ENCODE measurements around the gene MAST2.
"Not testable (repeated sequence)": the region's sequence is repeated elsewhere in the genome, so short reads cannot be mapped to it uniquely, and the experiment has no call there.

MAST2 gene

DNA sequence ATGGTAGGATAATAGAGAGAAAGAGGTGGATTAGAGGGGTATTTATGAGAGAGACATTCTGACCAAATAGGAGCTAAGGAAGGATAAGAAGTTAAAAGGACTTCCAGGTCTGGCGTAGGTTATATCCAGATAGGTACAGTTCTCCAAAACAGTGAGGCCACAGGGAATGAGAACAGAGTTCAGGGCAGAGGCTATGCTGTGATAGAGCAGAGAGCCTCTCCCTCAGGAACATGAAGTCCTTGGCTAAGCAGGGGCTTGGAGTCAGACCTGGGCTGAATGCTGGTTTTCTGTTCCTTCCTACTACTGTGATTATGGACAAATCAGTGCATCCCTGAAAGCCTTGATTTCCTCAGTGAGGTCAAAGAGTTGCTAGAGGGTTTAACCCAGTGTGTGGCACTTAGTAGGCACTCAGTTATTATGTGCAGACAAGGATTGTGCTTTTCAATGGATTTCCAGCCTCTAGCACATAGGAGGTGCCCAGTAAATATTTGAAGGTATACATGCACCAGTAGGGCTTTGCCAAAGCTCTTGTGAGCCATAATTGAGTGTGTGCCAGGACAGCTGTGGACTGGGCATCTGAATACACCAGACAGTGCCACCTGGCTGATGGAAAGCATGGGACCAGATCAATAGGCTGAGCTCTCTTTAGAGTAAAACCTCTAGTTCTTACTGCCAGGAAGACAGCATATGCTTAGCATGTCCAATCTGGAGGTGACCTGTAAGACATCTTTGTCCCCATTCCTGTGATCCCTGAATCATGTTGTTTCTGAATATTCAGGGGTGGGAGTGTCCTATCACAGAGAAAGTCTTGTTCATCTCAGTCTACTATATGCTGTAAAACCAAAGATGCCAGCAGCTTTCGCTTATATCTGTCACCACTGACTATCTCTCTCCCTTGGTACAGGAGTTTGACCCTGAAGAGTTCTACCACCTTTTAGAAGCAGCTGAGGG lies 217.9 kb downstream of the MAST2 start:
- DNase-seq (ENCODE audit: low spot score) = no peak

DNA sequence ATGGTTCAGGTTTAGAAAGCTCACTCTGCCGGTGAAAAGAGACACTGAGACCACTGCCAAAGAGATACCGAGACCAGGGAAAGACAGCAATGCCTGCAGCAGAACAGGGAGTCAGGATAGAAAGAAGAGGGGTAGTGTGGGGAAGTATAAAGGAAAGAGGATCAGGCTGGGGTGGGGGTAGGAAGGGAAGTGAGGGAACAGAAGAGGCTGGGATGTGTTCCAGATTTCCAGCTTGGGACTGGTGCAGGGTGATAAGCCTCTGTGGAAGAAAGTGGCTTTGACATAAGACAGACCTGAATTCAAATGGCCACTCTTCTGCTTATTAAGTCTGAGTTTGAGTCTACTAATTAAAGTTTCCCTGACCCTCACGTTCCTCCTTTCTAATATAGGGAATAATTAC lies 223.1 kb downstream of the MAST2 start:
- no peak for DNase-seq (ENCODE audit: low spot score)

DNA sequence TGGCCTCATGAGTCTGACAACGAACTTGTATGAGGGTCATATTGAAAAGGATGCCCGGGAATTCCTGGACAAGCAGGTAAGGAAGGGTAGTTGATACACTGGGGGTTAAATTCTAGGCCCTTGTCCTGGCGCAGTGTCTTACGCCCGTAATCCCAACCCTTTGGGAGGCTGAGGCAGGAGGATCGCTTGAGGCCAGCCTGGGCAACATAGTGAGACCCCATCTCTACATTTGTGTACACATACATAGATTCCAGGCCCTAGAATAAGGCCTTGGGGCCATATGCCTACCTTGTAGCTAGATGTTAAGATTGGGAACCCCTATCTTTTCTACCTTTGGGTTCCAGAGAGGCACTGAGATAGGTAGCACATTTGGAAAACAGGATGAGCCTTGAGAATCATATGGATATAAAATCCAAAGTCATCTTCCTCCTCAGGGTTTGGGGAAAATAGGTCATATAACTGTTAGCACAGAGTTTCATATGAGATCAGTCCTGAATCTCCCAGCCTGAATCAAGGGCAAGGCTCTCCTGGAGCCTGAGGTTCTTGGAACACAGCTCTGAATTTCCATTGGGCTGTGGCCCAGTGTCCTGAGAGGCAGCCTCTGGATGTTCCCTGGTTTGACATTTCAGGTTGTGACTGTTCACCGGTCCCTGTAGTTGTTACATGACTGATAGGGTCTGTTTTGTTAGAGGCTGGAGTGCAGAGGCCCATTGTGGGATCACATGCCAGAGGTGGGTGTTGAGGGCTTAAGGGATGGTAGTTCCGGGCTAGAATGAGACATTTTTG lies 224.6 kb downstream of the MAST2 start:
- DNase-seq (ENCODE audit: low spot score) = no peak

DNA sequence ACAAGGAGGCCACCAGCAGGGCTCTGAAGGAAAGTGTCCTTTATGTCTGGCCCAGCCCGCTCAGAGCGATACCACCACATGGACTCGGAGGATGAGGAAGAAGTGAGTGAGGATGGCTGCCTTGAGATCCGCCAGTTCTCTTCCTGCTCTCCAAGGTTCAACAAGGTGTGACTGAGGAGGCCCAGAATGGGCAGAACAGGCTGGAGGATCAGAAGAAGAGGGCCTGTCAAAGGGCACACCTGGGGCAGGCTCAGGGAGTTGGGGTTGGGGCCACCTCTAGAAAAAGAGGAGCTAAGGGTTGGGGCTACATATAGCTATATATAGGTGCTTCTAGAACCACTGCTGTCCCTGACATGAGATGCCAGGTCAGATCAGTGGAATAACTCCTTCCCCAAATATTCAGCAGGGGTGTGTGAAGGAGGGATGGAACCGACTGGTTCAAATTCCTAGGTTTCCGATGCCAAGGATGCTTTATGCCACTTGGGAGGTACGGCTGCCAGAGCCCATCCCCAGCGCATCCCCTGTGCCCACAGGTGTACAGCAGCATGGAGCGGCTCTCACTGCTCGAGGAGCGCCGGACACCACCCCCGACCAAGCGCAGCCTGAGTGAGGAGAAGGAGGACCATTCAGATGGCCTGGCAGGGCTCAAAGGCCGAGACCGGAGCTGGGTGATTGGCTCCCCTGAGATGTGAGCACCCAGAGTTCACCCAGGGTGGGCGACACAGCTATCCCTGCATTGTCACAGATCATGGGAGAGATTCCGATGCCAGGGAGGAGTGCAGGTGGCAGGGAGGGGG lies 226.9 kb downstream of the MAST2 start:
- no peak for DNase-seq (ENCODE audit: low spot score)

GRCh38 chr1:46030876-46031660 lies 227.7 kb downstream of the MAST2 start:
- no peak for DNase-seq (ENCODE audit: low spot score)

GRCh38 chr1:46034601-46035516 lies 231.4 kb downstream of the MAST2 start:
- DNase-seq (ENCODE audit: low spot score) = no peak

DNA sequence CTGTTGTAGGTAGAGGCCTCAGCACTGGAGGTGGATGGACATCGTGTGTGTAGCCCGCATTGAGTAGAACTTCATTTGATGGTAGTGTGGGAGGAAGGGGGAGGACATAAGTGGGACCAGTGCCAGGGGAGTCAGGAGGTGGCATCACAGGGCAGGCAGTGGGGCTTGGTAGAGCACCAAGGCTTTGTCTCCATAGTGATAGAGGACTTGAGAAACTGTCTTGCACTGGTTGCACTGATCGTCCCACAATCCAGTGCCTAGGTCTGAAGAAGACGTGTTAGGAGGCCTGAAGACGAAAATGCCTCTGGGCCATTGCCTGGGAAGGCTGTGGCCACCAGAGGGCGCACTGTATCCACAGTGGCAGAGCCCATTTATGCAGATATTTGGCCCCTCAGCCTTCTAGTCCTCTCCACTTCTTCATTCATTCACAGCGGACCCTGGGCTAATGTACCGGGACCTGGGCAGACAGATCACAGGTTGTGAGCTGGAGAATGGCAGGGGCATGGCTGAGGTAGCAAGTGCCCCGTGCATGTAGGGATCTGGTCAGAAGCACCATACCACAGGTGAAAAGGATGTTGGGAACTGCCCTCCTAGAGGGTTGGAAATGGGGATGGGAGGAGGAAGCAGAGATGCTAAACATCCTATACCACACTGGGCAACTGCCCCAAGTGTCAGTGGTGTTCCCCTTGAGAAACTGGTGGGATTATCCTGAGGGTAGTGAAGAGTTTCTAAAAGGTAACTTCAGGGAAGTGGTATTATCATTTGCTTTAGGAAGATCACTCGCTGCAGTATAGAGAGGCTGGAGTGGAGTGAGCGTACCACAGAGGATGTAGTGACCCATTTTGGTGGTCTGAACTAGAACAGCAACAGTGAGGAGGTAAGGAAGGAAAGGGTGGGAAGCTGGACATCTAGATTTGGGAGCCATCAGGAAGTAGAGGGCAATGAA lies 233.8 kb downstream of the MAST2 start:
- DNase-seq (ENCODE audit: low spot score) = peak; percentile 83

DNA sequence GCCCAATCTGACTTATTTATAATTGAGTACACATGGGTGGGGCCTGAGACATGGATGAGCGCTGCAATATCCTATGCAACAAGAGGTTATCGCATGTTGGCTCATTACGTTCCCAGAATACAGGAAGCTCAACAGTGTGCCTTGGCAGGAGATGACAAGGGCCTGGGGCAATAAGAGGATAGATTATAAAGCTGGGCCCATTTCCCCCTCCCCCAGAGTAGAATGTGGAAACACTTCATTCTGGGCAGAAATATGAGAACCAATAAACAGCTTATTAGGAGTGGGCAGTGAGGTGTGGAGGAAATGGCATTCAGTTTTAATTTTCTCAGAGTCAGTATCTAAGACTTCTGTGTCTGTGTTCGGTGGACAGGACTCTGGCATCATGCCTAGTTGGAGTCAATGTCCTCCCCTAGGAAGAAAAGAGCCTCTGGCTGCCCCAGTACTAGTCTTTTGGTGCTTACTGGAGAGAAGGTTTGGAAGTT lies 236.2 kb downstream of the MAST2 start:
- no peak for DNase-seq (ENCODE audit: low spot score)

DNA sequence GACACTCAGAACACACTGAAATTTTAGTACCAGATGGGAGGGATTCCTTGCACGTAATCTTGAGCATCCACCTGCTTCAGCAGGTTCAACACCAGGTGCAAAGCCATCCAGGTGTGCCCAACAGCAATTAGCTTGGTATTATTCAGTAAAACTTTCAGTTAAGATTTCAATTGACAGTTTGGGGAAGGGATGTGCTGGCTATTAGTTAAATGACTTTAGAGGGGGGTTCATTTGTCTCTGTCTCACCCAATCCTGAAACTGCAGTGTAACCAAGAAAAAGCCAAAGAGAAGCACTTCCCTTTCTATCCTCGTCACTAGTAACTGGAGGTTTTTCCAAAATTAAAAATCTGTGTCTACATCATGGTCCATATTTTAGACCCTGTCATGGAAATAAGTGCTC lies 238.1 kb downstream of the MAST2 start:
- no peak for DNase-seq (ENCODE audit: low spot score)

DNA sequence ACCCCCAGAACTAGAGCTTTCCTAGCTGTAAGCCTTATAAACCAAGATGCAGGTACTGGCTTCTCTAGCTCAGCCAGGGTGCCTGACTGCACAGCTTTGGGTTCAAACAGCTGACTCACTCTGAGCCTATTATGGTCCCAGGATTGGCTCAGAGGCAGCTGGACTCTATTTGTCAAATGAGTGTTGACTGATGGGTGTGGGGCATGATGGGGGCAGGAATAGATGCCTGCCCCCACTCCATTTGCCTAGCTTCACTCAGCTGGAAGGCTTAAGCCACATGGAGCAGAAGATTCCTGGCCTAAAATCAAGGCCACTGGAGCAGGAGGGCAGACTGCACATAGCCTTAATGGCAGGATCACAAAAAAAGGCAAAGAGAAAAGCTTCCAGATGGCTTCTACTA lies 238.6 kb downstream of the MAST2 start:
- no peak for DNase-seq (ENCODE audit: low spot score)

DNA sequence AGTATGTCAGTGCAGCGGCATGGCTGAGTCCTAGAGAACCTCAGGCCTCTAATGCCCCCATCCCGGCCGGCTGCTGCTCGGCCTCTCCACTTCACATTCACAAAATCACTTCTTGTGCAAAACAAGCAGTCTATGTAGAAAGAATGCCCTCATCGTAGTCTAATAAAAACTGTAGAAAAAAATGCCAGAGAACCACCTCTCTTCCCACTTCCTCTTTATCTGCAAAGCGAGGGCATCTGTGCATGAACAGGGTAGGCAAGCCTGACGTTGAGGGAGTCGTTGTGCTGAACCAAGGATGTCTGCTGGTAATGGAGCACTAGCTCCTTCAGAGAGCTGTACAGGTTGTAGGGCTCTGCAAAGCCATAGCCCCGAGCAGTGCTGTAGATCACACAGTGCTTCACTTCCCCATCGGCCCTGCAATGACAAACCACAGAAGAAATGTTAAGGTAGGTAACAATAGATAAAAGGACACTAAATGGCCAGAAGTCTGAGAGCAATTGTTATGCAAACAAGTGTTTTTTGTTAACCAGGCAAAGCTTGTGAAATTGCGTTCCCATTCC lies 240.1 kb downstream of the MAST2 start:
- DNase-seq (ENCODE audit: low spot score) = no peak

- no peak for DNase-seq (ENCODE audit: low spot score)
These were observed 240.7 kb downstream of the MAST2 start for GRCh38 chr1:46044116-46044515.

DNA sequence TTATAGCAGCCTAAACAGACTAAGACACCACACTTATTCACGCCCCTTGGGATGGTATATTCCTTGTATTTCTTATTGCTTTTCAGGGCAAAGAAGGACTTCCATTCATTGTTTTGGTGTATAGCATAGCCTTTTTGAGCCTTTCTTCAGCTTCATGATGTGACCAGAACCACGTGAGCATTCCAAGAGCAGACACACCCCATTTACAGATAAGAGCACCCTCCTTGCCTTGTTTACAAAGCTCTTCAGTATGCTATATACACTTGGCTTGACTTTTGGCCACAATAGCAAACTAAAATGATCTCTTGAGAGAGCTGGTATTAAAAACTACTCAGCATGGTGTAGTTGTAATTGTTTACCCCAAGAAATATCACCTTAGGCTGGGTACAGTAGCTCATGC lies 250.3 kb downstream of the MAST2 start:
- DNase-seq (ENCODE audit: low spot score) = no peak

GRCh38 chr1:46056325-46056724 lies 252.9 kb downstream of the MAST2 start:
- no peak for DNase-seq (ENCODE audit: low spot score)

DNA sequence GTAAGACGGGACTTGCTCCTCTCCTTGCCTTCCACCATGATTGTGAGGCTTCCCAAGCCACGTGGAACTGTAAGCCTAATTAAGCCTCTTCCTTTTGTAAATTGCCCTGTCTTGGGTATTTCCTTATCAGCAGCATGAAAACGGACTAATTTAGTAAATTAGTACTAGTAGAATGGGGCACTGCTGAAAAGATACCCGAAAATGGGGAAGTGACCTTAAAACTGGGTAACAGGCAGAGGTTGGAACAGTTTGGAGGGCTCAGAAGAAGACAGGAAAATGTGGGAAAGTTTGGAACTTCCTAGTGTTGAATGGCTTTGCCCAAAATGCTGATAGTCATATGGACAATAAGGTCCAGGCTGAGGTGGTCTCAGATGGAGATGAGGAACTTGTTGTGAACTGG lies 253.8 kb downstream of the MAST2 start:
- not testable (repeated sequence) for DNase-seq (ENCODE audit: low spot score)

DNA sequence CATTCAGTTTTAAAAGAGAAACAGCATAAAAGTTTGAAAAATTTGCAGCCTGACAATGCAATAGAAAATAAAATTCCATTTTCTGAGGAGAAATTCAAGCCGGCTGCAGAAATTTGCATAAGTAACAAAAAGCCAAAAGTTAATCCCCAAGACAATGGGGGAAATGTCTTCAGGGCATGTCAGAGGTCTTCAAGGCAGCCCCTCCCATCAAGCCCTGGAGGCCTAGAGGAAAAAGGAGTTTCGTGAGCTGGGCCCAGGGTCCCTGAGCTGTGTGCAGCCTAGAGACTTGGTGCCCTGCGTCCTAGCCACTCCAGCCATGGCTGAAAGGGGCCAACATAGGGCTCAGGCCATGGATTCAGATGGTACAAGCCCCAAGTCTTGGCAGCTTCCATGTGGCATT lies 254.4 kb downstream of the MAST2 start:
- DNase-seq (ENCODE audit: low spot score) = no peak

GRCh38 chr1:46058936-46059335 lies 255.5 kb downstream of the MAST2 start:
- DNase-seq (ENCODE audit: low spot score) = no peak

DNA sequence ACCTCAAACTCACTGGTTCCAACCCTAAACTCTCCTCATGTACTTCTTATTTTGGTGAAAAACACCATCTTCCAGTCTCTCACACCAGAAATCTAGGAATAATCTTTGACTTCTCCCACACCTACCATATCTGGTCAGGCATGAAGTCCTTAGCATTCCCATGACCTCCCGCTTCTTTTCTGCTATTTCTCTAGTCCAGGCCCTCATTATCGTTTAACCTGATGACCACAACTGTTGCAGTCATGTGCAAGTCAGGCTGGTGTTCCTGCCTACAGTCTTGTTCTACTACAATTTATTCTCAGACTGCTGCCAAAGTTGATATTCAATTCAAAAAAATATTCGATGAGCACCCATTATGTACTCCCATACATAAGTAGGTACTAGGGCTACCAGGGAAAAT lies 257.7 kb downstream of the MAST2 start:
- no peak for DNase-seq (ENCODE audit: low spot score)

All from CD4-positive, alpha-beta T cell treated with Interleukin-15 for 4 hours (primary cell).